HL-60 (cell line): ENCODE measurements around the gene EIF5.

Experiments used
- DNase-seq, 2 experiments: peaks; one replicate each; pipeline ENCODE4 v3.0.0-alpha.2; 2010 to 2020; ENCODE audit warnings: low read depth in 1 of 2, low spot score in 1 of 2
- H3K27ac ChIP-seq: fragments of 250-450 bp; sonication (Bioruptor Pico); replicated peaks from 2 replicates; pipeline ENCODE4 v1.5.1; 2020; ENCODE audit warnings: mild to moderate bottlenecking, moderate library complexity
- H3K27me3 ChIP-seq: fragments of 250-450 bp; sonication (Bioruptor Pico); 2 replicates; pipeline ENCODE4 v1.5.1; 2021; ENCODE audit warnings: mild to moderate bottlenecking, moderate library complexity; ENCODE audit not compliant: insufficient read depth, poor library complexity, severe bottlenecking
- H3K4me3 ChIP-seq: replicated peaks from 2 replicates; pipeline ENCODE4 v1.5.1; 2011; ENCODE audit warnings: mild to moderate bottlenecking, control low read depth, low read length; ENCODE audit not compliant: insufficient read depth
- GABPA ChIP-seq: IDR thresholded peaks from 2 replicates; pipeline ENCODE4 v1.6.1; 2012; ENCODE audit warnings: low read depth
- POLR2AphosphoS5 ChIP-seq: IDR thresholded peaks from 2 replicates; pipeline ENCODE4 v1.6.1; 2012; ENCODE audit warnings: low read depth
- SPI1 ChIP-seq: IDR thresholded peaks from 2 replicates; pipeline ENCODE4 v1.6.1; 2012; ENCODE audit warnings: low read depth, mild to moderate bottlenecking, borderline replicate concordance
- TF ChIP-seq, protein P1 (sequence below): IDR thresholded peaks from one replicate; pipeline ENCODE4 v1.5.1; 2011; ENCODE audit warnings: low read length, control low read depth, inconsistent platforms; ENCODE audit not compliant: insufficient read depth
- TF ChIP-seq, protein P2 (sequence below): IDR thresholded peaks from 2 replicates; pipeline ENCODE4 v1.6.1; 2012; ENCODE audit warnings: low read depth; ENCODE audit not compliant: insufficient replicate concordance

EIF5 gene

DNA sequence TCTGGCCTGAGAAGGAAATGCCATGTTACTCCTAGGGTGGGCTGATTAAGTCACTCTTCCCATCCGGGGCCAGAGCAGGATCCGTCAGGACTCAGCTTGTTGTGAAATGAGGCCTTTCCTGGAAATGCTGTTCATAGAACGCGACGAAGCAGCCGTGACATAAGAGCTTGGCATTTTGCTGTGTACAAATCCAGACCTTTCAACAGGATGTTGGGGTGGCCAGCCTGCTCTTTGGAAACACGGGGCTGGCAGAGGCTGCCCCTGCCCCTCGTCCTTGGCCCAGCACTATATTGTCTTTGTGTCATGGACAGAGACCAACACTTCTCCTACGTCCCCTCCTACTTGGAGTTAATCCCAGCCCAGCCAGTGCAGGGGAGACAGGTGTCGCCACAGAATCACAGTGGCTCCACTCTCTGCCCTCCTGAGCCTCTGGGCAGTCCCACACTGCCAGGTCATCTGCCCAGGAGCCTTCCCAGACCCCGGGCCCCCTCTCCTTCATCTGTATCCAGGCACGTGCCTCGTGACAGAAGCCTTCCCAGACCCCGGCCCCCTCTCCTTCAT, 18.6 kb upstream of the EIF5 start:
- no peak overlapping the region for H3K4me3 ChIP-seq
- TF ChIP-seq GABPA, result no peak
- TF ChIP-seq POLR2AphosphoS5, result no peak
- no peak for TF ChIP-seq SPI1
- TF ChIP-seq, protein P1, sequence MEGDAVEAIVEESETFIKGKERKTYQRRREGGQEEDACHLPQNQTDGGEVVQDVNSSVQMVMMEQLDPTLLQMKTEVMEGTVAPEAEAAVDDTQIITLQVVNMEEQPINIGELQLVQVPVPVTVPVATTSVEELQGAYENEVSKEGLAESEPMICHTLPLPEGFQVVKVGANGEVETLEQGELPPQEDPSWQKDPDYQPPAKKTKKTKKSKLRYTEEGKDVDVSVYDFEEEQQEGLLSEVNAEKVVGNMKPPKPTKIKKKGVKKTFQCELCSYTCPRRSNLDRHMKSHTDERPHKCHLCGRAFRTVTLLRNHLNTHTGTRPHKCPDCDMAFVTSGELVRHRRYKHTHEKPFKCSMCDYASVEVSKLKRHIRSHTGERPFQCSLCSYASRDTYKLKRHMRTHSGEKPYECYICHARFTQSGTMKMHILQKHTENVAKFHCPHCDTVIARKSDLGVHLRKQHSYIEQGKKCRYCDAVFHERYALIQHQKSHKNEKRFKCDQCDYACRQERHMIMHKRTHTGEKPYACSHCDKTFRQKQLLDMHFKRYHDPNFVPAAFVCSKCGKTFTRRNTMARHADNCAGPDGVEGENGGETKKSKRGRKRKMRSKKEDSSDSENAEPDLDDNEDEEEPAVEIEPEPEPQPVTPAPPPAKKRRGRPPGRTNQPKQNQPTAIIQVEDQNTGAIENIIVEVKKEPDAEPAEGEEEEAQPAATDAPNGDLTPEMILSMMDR, result no peak
- TF ChIP-seq, protein P2, sequence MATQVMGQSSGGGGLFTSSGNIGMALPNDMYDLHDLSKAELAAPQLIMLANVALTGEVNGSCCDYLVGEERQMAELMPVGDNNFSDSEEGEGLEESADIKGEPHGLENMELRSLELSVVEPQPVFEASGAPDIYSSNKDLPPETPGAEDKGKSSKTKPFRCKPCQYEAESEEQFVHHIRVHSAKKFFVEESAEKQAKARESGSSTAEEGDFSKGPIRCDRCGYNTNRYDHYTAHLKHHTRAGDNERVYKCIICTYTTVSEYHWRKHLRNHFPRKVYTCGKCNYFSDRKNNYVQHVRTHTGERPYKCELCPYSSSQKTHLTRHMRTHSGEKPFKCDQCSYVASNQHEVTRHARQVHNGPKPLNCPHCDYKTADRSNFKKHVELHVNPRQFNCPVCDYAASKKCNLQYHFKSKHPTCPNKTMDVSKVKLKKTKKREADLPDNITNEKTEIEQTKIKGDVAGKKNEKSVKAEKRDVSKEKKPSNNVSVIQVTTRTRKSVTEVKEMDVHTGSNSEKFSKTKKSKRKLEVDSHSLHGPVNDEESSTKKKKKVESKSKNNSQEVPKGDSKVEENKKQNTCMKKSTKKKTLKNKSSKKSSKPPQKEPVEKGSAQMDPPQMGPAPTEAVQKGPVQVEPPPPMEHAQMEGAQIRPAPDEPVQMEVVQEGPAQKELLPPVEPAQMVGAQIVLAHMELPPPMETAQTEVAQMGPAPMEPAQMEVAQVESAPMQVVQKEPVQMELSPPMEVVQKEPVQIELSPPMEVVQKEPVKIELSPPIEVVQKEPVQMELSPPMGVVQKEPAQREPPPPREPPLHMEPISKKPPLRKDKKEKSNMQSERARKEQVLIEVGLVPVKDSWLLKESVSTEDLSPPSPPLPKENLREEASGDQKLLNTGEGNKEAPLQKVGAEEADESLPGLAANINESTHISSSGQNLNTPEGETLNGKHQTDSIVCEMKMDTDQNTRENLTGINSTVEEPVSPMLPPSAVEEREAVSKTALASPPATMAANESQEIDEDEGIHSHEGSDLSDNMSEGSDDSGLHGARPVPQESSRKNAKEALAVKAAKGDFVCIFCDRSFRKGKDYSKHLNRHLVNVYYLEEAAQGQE, result no peak
- no peaks in the 10 kb centered on the region for H3K27me3 ChIP-seq
- no peak for DNase-seq
- peak overlapping the region; percentile 85 for H3K27ac ChIP-seq

DNA sequence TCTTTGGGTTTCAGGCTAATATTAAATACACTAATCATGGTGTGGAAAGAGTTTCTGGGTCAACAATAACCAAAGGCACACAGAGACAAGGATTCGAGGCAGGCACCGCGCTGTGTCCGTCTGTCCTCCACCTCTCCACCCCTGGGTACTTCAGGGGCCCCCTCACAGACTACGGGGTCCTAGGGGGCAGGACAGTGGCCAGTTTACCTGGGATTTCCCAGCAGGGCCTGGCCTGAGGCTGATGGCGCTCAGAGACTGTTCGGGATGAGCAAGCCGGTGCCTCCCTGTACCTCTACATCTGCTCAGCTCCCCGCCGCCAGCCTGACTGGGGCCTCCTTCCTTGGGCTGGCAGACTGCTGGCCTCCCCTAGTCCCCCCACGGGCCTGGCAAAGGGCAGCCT, 18.1 kb upstream of the EIF5 start:
- Histone ChIP-seq H3K27ac (peak overlapping the region; percentile 85), H3K27me3 (no peaks in the 10 kb centered on the region), H3K4me3 (no peak overlapping the region)
- TF ChIP-seq POLR2AphosphoS5 (no peak), GABPA (no peak), SPI1 (no peak)
- TF ChIP-seq, protein P1, result no peak
- TF ChIP-seq, protein P2, result no peak
- no peak for DNase-seq

DNA sequence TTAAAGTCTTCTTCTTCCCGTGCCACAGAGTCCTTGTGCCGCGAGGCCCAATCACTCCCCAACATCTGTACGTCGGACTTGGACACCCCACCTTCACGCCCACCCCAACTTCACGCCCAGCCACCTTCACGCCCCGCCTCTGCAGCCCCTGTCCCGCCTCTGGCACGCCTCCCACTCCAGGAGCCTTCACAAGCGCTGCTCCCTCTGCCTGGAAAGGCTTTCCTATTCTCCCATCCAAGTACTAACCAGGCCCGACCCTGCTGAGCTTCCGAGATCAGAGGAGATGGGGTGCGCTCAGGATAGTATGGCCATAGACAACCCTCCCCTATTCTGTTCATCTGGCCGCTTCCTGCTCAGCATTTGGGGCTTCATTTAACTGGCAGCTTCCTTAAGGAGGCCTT, 17.3 kb upstream of the EIF5 start:
- no peaks in the 10 kb centered on the region for H3K27me3 ChIP-seq
- no peak overlapping the region for H3K4me3 ChIP-seq
- no peak for DNase-seq
- no peak for TF ChIP-seq SPI1
- TF ChIP-seq, protein P1, result no peak
- no peak for TF ChIP-seq POLR2AphosphoS5
- TF ChIP-seq, protein P2, result no peak
- no peak for TF ChIP-seq GABPA
- H3K27ac ChIP-seq, result peak overlapping the region; percentile 85
